Measurements from ENCODE around the gene PARP6. TPM values are rescaled to one million over a fixed set of nuclear protein-coding genes. Genes with fewer than 3 reads are reported as not detected.

PARP6 gene
- total RNA-seq, 4 donors from 2014 or later: 51.3 to 84.0 (median 64.8) TPM

GRCh38 chr15:72202801-72203506, 69.4 kb downstream of the PARP6 start:
- TF ChIP-seq, protein P1, sequence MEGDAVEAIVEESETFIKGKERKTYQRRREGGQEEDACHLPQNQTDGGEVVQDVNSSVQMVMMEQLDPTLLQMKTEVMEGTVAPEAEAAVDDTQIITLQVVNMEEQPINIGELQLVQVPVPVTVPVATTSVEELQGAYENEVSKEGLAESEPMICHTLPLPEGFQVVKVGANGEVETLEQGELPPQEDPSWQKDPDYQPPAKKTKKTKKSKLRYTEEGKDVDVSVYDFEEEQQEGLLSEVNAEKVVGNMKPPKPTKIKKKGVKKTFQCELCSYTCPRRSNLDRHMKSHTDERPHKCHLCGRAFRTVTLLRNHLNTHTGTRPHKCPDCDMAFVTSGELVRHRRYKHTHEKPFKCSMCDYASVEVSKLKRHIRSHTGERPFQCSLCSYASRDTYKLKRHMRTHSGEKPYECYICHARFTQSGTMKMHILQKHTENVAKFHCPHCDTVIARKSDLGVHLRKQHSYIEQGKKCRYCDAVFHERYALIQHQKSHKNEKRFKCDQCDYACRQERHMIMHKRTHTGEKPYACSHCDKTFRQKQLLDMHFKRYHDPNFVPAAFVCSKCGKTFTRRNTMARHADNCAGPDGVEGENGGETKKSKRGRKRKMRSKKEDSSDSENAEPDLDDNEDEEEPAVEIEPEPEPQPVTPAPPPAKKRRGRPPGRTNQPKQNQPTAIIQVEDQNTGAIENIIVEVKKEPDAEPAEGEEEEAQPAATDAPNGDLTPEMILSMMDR (IDR thresholded peaks at IDR 0.05; ENCODE audit: low read depth): no peak

GRCh38 chr15:72202302-72202701, 70.1 kb downstream of the PARP6 start:
- TF ChIP-seq, protein P1 (IDR thresholded peaks at IDR 0.05; ENCODE audit: low read depth): no peak

GRCh38 chr15:72201391-72201921, 70.9 kb downstream of the PARP6 start:
- TF ChIP-seq, protein P1 (IDR thresholded peaks at IDR 0.05; ENCODE audit: low read depth): no peak

DNA sequence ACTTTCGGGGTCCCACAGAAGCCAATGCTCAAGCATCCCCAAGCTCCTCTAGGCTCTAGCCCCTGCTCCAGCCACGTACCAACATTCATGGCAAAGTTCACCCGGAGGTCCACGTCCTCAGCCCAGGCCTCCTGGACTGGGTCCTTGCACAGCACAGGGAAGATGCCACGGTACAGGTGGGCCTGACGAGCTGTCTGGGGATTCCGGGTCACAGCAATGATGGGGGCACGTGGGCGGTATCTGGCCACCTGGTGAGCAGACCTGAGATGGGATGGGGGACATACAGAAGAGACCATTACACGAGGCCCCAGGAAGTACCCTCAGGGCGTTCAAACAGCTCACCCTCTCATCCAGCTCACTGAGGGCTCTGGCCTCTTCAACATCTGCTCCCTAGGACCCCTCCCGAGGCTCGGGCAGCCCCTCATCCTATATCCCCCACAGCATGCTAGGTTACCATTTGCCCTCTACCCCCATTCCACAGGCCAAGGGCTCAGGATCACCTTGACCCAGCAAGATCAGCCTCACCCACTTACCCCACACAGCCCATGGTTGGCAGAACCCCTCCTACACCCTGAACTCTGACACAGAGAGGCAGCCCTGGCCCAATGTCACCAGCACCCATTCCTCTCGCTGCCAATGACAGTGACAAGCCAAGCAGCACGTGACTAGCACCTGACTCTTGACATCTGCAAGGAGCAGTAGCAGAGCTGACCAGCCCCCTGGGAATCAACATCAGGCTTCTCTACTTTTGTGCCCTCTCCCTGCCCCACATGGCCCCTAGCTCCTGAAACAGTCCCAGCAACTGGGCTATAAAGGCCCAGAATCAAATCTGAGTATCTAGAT, 71.7 kb downstream of the PARP6 start:
- TF ChIP-seq, protein P1 (IDR thresholded peaks at IDR 0.05; ENCODE audit: low read depth): no peak

DNA sequence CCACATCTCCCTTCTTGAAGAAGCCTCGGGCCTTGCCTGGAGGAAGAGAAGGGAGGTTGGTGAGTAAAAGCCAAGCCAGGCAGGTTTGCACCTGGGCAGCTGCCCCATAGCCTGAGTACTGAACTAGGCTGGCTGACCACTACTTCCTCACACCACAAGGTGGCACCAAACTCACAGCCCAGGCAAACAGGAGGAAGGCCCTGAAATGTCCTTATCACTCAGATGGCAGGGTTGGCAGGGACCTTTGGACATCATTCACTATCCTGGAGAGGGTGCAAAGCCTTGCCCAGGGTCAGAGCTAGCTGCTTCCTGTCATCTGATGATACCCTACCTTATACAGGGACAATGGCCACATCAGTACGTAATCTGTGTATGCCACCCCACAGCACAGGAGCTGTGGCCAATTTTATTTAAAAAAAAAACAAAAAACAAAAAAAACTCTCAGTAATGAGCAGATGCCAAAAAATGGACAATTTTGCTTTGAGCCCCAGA, 72.6 kb downstream of the PARP6 start:
- TF ChIP-seq, protein P1 (IDR thresholded peaks at IDR 0.05; ENCODE audit: low read depth): no peak

- TF ChIP-seq, protein P1 (IDR thresholded peaks at IDR 0.05; ENCODE audit: low read depth): no peak
Observed at GRCh38 chr15:72199205-72199515, 73.2 kb downstream of the PARP6 start.

Data from subcutaneous adipose tissue (tissue), 4 donors.